Measurements from ENCODE around the gene FHIT. TPM values are rescaled to one million over a fixed set of nuclear protein-coding genes. Genes with fewer than 3 reads are reported as not detected.

FHIT gene
- total RNA-seq, 1 donor: 4.8 TPM

- no peak for DNase-seq (ENCODE audit: low read depth in 2 of 3, low spot score in 2 of 3)
These were observed 714.8 kb downstream of the FHIT start for GRCh38 chr3:60536420-60536819.

- no peak for DNase-seq (ENCODE audit: low read depth in 2 of 3, low spot score in 2 of 3)
These were observed 719.5 kb downstream of the FHIT start for GRCh38 chr3:60531759-60532158.

GRCh38 chr3:60528651-60529050 is 722.6 kb downstream of the FHIT start:
- DNase-seq (ENCODE audit: low read depth in 2 of 3, low spot score in 2 of 3): no peak

GRCh38 chr3:60523536-60523935 is 727.7 kb downstream of the FHIT start:
- no peak for DNase-seq (ENCODE audit: low read depth in 2 of 3, low spot score in 2 of 3)

- DNase-seq (ENCODE audit: low read depth in 2 of 3, low spot score in 2 of 3): no peak
These were observed 734.1 kb downstream of the FHIT start for GRCh38 chr3:60517134-60517533.

- no peak for DNase-seq (ENCODE audit: low read depth in 2 of 3, low spot score in 2 of 3)
These were observed 736.4 kb downstream of the FHIT start for GRCh38 chr3:60514866-60515265.

GRCh38 chr3:60514085-60514649 is 737.1 kb downstream of the FHIT start:
- DNase-seq (ENCODE audit: low read depth in 2 of 3, low spot score in 2 of 3): no peak

- no peak for DNase-seq (ENCODE audit: low read depth in 2 of 3, low spot score in 2 of 3)
These were observed 738.0 kb downstream of the FHIT start for GRCh38 chr3:60513241-60513640.

GRCh38 chr3:60512506-60512905 is 738.7 kb downstream of the FHIT start:
- no peak for DNase-seq (ENCODE audit: low read depth in 2 of 3, low spot score in 2 of 3)

- DNase-seq (ENCODE audit: low read depth in 2 of 3, low spot score in 2 of 3): no peak
These were observed 741.8 kb downstream of the FHIT start for GRCh38 chr3:60509471-60509870.

- DNase-seq (ENCODE audit: low read depth in 2 of 3, low spot score in 2 of 3): no peak
These were observed 746.3 kb downstream of the FHIT start for GRCh38 chr3:60504827-60505457.

- no peak for DNase-seq (ENCODE audit: low read depth in 2 of 3, low spot score in 2 of 3)
These were observed 749.9 kb downstream of the FHIT start for GRCh38 chr3:60501314-60501713.

- no peak for DNase-seq (ENCODE audit: low read depth in 2 of 3, low spot score in 2 of 3)
These were observed 753.4 kb downstream of the FHIT start for GRCh38 chr3:60497902-60498301.

GRCh38 chr3:60490992-60491391 is 760.3 kb downstream of the FHIT start:
- DNase-seq (ENCODE audit: low read depth in 2 of 3, low spot score in 2 of 3): no peak

- DNase-seq (ENCODE audit: low read depth in 2 of 3, low spot score in 2 of 3): no peak
These were observed 776.2 kb downstream of the FHIT start for GRCh38 chr3:60475096-60475495.

- no peak for DNase-seq (ENCODE audit: low read depth in 2 of 3, low spot score in 2 of 3)
These were observed 781.8 kb downstream of the FHIT start for GRCh38 chr3:60469481-60469880.

- DNase-seq (ENCODE audit: low read depth in 2 of 3, low spot score in 2 of 3): no peak
These were observed 787.6 kb downstream of the FHIT start for GRCh38 chr3:60463685-60464084.

- DNase-seq (ENCODE audit: low read depth in 2 of 3, low spot score in 2 of 3): no peak
These were observed 790.0 kb downstream of the FHIT start for GRCh38 chr3:60461267-60461666.

- DNase-seq (ENCODE audit: low read depth in 2 of 3, low spot score in 2 of 3): no peak
These were observed 795.1 kb downstream of the FHIT start for GRCh38 chr3:60456180-60456579.

- DNase-seq (ENCODE audit: low read depth in 2 of 3, low spot score in 2 of 3): no peak
These were observed 797.9 kb downstream of the FHIT start for GRCh38 chr3:60453326-60453725.

GRCh38 chr3:60448696-60449095 is 802.6 kb downstream of the FHIT start:
- DNase-seq (ENCODE audit: low read depth in 2 of 3, low spot score in 2 of 3): no peak

GRCh38 chr3:60445446-60445845 is 805.8 kb downstream of the FHIT start:
- no peak for DNase-seq (ENCODE audit: low read depth in 2 of 3, low spot score in 2 of 3)

- no peak for DNase-seq (ENCODE audit: low read depth in 2 of 3, low spot score in 2 of 3)
These were observed 806.3 kb downstream of the FHIT start for GRCh38 chr3:60444898-60445437.

Data from hematopoietic multipotent progenitor cell (in vitro differentiated cells).